Posterior vena cava (tissue), 2 donors: ENCODE results near the gene SLC6A12. TPM values are rescaled to one million over a fixed set of nuclear protein-coding genes. Genes with fewer than 3 reads are reported as not detected.

Source experiments
- DNase-seq: peaks from one replicate; pipeline ENCODE4 v3.0.0-alpha.2; 2020; ENCODE audit warnings: low spot score
- intact Hi-C, 2 donors: fragments of 100-400 bp; cut with DNase I; formaldehyde crosslinking; loops; one replicate each; pipeline versions ENCODE4 v1.14.1 to v1.14.2; 2022 to 2023
- total RNA-seq, 2 donors: library from RNA; stranded (reverse); fragmentation: NEBNext Ultra II Directional; extraction: Animal tissue kit (Norgen Biotek cat#: 25700); gene quantifications; one replicate each; pipeline ENCODE4 v1.2.1, GENCODE V29; 2021
- donor health status: DM: yes; HTN: yes; CAD: no.
- donor health status: DM: yes; HTN: yes; CAD: no.

SLC6A12 gene
- total RNA-seq, 2 donors from 2014 or later: 1.00 to 1.0 TPM

DNA sequence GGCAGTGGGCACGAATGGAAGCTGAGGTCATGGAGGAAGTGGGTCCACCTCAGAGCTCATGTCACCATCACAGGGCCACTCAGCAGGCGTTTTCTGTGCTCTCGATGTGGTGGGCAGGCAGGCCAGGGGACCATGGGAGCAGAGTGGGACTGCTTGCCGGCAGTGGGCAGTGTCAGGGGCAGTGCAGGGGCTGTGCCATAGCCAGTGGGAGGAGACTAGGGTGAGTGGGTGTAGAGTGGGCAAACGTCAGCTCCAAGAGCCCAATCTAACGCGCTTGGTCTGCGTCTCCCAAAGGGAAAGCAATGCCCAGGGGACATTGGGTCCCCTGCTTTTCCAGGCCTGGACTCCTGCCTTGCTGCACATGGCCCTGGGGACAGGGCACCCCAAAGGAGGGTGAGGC is 58.3 kb downstream of the SLC6A12 start:
- no peak for DNase-seq
- intact Hi-C loops: no loop called here

DNA sequence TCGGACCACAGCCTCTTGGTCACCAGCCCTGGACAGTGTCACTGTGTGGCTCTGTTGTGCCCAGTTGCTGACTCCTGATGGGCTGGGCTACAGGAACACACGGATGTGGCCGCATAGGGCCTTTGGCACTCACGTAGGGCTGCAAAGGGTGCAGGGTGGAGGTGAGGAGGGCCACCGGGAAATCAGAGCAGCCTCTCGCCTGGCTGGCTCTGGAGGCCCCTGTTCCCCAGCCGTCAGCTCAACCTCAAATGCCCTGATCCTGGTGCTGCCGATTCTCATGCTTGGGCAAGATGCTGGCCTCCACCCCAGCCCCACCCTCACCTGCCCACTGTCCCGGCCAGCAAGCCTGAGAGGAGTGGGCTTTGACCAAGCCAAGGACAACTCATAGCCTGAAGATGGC is 59.0 kb downstream of the SLC6A12 start:
- no peak for DNase-seq
- intact Hi-C loops: no loop called here

DNA sequence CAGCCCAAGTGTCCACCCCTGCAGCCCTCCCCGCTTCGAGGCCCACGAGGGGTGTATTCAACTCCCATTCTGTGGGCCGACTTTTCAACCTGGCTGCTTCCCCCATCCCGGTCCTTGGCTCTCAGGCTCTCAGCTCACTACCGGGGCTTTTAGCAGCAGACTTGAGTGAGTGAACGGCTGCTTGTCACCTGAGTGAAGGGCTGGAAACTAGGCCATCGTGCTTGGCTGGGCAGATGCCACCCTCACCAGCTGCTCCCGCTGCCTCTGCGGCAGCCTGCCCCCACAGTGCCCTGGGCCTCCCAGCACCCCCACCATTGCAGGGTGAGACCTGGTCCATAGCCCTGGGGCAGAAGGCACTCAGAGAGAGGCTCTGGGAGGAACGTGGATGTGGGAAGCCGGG is 59.9 kb downstream of the SLC6A12 start:
- intact Hi-C loops: no loop called here

DNA sequence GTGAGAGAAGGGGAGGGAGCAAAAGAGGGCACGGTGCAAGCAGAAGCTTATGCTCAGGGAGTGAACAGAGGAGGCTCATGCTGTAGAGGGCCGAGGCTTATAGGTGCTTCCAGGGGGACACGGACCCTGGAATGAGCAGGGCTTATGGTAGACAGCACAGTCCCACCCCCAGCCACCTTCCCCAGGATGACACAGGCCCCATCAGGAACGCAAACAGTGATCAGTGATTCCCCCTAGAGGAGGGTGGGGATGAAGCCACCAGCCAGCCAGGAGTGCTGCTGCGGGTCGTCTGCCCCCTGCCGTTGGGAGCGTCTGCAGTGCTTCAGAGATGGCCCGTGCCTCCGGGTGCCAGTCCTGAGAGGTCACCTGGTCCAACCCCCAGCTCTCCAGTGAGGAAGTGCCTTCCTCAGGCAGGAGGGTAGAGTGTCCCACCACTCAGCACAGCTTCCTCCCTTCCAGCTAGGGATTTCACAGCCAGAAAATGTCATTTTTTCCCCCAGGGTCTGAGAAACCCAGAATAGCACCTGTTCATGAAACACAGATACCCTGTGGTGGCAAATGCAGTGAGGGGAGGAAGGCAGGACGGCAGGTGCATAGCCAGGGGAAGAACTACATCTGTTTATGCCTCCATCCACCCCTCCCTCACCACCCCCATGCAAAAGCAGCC is 60.7 kb downstream of the SLC6A12 start:
- intact Hi-C loops: no loop called here
- no peak for DNase-seq

More for the DNA sequence above, 59.9 kb downstream of the SLC6A12 start:
- DNase-seq: no peak

DNA sequence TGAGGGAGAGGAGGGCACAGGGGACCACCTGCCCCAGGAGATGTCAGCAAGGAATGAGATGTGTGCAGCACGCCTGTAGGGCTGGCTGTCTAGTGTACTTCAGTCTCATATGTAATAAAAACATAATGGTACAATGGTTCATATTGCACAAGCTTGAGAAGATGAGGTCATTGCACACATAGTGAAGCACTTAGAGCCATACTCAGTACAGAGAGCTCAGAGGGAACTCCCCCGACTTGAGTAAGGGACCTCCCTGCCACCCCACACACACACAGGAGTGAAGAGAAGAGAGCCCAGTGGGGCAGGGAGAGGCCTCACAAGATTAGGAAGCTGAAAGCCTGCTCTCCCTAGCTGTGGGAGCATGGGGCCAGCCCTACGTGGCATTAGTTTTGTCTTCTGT is 61.5 kb downstream of the SLC6A12 start:
- DNase-seq: no peak
- intact Hi-C loops: no loop called here

DNA sequence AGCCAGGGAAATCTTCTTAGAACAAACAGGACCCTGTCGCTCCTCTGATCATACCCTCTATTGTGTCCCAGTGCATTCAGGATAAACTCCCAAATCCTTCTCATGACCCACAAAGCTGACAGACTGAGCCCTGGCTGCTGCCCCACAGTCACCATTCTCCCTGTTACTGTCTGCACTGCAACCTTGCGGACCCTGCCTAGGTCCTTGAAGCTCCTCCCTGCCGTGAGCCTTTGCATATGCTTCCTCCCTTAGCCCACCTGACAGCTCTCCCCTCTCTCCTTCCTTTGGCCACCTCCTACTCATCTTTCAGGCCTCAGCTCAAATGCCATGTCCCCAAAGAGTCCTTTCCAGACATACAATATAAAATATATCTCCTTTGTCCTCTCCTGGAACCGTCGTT is 62.4 kb downstream of the SLC6A12 start:
- intact Hi-C loops: no loop called here
- no peak for DNase-seq

DNA sequence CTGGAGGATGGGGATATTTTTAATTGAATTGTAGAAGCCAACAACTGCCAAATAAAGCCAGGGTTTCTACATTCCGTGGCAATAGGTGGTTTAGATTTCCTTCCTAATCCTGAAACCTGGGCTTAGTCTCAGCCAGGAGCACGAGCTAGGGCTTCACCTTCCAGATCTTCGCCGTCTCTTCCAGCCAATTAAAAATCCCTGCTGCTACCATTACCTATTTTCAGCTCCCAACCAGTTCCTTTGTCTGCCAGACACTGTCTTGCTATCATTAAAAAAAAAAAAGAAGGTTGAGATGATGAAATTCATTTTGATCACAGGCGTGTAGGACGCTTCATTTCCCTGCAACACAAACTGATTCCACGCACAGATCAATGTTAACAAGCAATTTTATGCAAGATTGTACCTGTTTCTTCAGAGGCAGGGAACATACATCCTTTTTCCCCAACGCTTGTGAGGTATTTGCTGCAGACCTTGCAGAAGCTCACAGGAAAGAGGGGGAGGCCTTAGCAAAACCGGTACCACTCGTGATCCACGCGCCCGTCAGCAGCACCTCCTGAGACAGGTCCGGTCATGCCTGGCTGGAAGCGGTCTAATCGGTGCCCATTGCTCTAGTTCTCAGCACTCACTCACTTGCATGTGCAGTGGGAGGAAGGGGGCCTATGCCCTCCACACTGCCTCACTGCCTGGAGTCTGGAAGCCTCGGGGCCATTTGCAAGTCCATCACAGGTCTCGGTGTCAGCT is 65.1 kb downstream of the SLC6A12 start:
- intact Hi-C loops: no loop called here
- no peak for DNase-seq

DNA sequence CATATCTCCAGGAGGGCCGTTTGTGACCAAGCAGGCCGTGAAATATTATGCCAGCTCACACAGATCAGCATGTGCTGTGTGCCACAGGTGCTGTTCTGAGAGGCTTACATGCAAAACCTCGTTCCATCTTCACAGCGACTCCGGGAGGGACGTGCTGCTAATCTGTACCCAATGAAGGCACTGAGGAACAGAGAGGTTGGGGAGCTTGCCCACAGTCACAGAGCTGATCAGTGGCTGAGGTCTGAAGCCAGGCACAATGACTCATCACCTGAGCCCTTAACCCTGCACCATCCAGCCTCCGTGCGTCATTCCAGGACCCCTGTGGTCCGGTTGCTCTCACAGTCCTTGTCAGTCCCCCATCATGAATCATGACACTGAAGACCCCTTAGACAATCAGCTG is 66.7 kb downstream of the SLC6A12 start:
- no peak for DNase-seq
- intact Hi-C loops: no loop called here

DNA sequence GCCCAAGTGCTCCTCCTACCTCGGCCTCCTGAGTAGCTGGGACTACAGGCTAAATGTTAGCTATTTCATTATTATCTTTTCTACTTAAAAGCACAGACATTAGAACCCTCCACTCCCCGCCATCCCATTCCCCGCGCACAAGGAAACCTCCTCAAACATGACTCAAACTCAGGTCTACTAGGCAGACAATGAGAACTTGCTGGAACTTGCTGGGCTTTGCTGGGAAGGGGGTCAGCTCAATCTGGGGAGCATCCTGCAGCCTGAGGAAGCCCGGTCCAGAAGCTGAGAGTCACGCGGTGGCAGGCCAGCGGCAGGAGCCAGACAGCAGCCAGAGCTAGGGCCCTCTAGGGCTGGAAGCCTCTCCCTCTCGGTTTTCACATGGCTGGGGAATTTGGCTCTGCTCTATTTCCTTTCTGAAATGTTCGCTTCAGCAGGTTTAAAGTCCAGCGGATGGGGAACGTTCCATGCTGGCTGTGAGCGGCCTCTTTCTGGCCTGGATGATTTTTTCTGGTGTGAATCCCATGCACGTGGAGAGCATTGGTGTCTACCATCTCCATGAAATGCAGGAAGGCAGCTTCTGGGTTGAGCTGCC is 68.5 kb downstream of the SLC6A12 start:
- intact Hi-C loops: no loop called here
- no peak for DNase-seq

DNA sequence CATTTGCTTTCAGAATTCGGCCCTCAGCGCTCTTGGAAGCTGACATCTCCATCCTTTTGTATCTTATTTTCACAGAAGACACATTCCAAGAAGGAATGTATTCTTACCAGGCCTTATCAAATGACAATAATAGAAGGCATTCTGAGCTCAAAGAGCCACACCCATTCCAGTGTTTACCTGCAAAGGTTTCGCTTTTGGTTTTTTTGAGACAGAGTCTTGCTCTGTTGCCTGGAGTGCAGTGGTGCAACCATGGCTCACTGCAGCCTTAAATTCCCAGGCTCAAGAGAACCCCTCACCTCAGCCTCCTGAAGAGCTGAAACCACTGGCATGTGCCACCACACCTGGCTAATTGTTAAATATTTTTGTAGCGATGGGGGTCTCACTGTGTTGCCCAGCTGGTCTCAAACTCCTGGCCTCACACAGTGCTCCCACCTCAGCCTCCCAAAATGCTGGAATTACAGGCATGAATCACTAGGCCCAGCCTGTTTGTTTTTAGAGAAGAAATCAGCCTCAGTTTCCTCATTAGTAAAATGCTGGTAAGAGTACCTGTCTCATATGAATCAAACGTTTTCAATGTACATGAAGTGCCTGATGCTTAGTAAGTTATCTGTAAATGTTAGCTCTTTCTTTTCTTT is 69.2 kb downstream of the SLC6A12 start:
- DNase-seq: no peak
- intact Hi-C loops: no loop called here

DNA sequence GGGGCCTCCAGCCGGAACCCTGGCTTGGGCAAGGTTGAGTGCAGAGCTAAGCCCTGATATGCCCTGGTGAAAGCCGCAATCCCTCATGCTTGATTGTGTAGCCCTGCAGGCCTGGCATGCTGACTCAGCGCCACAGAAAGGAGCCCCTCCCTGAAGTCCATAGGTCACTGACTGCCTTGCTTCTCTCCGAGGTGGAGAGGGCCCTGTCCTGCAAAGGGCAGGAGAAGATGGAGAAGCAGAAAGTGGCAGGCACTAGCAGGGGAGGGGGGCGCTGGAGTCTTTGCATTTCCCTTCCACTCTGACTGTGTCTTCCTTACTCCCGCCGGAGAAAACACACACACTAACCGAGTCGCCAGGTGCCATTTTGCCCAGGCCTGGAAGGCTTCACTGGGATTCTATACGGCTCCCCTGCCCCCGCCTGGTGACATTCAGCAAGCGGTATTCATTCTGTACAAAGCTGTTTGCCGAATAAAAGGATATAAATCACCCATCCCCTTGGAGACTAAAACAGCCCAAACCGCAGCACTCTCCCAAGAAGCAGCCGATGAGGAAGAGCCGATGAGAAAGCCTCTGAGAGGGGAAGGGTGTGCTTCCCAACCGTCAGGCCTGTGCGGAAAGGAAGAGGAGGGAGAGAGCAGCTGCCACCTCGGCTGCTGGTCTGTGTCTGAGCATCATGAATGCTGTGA is 69.8 kb downstream of the SLC6A12 start:
- DNase-seq: no peak
- intact Hi-C loops: no loop called here

DNA sequence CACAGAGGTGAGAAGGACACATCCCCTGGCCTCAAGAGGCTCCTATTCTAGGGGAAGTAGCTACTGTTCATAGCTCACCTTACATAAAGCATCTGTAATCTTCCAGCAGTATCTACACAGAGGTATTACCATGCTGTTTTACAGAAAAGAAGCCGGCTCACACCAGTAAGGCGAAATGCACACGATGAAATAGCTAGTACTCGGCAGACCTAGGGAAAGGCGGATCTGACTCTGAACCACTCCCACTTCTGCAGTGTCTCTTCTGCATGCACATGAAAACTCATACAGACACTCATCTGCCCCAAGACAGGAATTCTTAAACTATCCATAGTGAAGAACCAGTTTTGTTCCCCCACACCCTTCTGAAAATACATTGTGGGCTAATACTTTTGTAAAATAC is 73.8 kb downstream of the SLC6A12 start:
- intact Hi-C loops: no loop called here
- DNase-seq: no peak

Other genes starting within 250 kb of the SLC6A12 start
- 1 to 10 TPM; 3.2 to 3.6 TPM for gene IQSEC3, start 147.4 kb downstream of the SLC6A12 start, total RNA-seq
- not detected for gene SLC6A13, start 48.7 kb upstream of the SLC6A12 start, total RNA-seq
- gene KDM5A, start 175.2 kb upstream of the SLC6A12 start, total RNA-seq: 10 to 100 TPM; 48.1 to 50.1 TPM
- gene CCDC77, start 187.5 kb upstream of the SLC6A12 start, total RNA-seq: 1 to 10 TPM; 4.8 to 4.9 TPM
- 1 to 10 TPM; 3.5 to 5.0 TPM for gene B4GALNT3, start 245.8 kb upstream of the SLC6A12 start, total RNA-seq